ENCODE results near the gene PCSK2.

PCSK2 gene

DNA sequence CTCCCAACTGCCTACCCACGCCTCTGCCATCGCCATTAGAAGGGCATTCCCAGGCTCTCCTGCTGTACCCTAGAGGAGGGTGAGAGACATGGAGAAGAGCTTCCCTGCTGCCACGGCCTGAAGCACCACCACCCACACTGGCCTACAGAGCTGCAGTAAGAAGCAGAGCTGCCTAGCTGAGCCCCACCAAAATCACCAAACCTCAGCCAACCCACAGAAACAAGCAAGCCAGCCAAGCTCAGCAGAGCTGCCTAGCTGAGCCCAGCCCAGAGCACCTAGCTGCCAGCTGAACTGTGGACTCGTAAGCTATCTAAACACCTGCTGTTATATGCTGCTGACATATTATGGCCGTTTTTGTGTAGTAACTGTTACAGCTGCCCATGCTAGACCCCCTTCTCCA, 149.2 kb downstream of the PCSK2 start:
- TF ChIP-seq, protein P1, sequence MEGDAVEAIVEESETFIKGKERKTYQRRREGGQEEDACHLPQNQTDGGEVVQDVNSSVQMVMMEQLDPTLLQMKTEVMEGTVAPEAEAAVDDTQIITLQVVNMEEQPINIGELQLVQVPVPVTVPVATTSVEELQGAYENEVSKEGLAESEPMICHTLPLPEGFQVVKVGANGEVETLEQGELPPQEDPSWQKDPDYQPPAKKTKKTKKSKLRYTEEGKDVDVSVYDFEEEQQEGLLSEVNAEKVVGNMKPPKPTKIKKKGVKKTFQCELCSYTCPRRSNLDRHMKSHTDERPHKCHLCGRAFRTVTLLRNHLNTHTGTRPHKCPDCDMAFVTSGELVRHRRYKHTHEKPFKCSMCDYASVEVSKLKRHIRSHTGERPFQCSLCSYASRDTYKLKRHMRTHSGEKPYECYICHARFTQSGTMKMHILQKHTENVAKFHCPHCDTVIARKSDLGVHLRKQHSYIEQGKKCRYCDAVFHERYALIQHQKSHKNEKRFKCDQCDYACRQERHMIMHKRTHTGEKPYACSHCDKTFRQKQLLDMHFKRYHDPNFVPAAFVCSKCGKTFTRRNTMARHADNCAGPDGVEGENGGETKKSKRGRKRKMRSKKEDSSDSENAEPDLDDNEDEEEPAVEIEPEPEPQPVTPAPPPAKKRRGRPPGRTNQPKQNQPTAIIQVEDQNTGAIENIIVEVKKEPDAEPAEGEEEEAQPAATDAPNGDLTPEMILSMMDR (IDR thresholded peaks at IDR 0.05; ENCODE audit: extremely low read depth, missing control alignments) = no peak
- DNase-seq (ENCODE audit: low spot score) = no peak

DNA sequence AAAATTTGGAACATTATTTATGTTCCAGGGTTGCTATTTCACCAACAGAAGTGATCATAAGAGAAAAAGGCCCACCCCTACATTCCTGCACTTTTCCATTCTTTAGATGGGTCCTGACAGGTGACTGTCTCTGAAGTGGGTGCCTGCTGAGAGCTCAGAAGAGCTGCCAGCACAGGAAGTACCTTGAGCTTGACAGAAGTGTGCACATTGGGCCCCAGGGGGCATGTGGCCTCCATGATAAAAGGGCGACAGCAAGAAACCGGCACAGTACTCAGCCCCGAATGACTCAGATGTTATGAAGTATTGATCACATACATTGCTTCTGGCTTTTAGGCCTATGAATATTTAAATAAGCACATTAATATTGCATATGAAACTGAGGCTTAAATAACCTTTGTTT, 150.4 kb downstream of the PCSK2 start:
- TF ChIP-seq, protein P1 (IDR thresholded peaks at IDR 0.05; ENCODE audit: extremely low read depth, missing control alignments) = no peak
- no peak for DNase-seq (ENCODE audit: low spot score)

DNA sequence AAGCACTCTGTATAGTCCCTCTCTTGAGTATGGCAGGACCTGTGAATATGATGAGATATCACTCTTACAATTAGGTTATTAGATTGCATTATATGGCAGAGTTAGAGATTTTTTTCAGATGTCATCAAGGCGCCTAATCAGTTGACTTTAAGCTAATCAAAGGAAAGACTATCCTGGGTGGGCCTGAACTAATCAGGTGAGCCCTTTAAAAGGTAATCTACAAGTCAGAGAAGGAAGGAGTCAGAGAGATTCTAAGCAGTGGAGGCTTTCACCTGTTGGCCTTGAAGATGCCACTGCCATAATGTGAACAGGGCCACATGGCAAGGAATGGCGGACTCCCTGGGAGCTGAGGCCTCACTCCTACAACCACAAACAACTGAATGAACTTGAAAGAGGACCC, 152.8 kb downstream of the PCSK2 start:
- no peak for DNase-seq (ENCODE audit: low spot score)
- TF ChIP-seq, protein P1 (IDR thresholded peaks at IDR 0.05; ENCODE audit: extremely low read depth, missing control alignments) = no peak

DNA sequence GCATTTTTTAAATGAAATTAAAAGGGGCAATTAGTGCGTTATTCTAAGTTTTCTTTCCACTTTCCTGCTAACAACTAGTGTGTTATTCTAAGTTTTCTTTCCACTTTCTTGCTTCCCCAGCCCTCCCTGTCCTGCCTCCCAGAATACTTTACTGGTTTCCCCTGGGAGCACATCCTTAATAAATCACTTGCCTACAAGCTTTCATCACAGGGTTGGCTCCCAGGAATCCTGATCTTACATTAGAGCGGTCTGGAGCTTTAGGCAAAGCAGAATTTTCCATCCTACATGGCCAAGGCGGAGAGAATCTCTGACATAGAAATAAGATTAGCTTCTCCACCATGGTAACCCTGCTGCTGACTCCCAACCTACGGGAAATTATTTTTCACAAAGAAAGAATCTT, 154.0 kb downstream of the PCSK2 start:
- no peak for DNase-seq (ENCODE audit: low spot score)
- TF ChIP-seq, protein P1 (IDR thresholded peaks at IDR 0.05; ENCODE audit: extremely low read depth, missing control alignments) = no peak

DNA sequence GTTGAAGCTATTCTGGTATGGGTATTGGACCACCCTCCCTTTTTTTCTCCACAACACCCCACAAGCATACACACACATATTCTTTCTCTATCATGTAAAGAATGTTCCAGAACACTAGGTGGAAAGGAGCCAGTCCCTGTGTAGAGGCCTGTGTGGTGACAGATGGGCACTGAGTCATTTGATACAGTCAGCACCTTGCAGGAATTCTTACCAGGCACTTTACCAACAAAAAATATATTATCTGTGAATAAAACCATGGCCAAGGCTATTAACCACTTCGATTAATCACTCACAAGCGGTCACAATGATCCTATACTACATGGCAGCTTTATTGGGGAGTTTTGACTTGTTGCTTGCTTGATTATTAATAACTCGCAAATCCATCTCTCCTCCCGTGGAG, 154.9 kb downstream of the PCSK2 start:
- DNase-seq (ENCODE audit: low spot score) = no peak
- TF ChIP-seq, protein P1 (IDR thresholded peaks at IDR 0.05; ENCODE audit: extremely low read depth, missing control alignments) = no peak

DNA sequence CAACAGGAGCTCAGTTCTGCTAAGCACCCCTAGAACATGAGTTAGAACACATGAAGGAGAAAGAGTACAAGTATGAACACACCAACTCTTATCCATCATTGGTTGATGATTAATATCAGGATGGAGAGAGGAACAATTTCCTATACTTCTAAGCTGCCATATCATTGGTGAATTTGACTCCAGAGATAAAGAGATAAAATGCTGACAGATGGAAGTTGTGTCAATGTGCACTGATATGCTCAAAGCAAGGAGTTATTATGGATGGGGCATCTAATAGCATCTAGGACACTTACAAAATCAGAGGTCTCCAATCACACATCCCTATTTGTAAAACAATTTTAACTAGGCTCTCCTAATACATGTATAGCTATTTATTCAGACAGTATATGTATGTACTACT, 159.0 kb downstream of the PCSK2 start:
- TF ChIP-seq, protein P1 (IDR thresholded peaks at IDR 0.05; ENCODE audit: extremely low read depth, missing control alignments) = no peak
- no peak for DNase-seq (ENCODE audit: low spot score)

DNA sequence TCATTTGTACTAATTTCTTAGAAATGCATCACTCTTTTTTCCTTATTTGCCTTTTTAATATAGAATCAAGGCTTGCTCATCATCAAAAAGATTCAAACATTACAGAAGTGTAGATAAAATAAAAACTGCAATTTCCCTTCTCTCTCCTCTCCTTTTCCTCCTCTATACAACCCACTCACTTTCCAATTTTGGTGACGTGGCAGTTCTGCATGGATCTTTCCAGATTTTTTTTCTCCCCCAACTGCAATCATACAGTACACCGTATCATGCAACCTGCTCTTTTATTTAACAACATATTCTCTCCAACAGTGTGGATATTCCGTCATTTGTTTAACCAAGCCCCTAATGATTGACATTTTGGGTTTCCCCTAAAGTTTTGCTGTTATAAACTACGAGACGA, 163.8 kb downstream of the PCSK2 start:
- no peak for DNase-seq (ENCODE audit: low spot score)
- TF ChIP-seq, protein P1 (IDR thresholded peaks at IDR 0.05; ENCODE audit: extremely low read depth, missing control alignments) = no peak

Data from GM20000 (cell line).